ENCODE data around the gene CARD9.

GRCh38 chr9:136395020-136395340 is 21.5 kb upstream of the CARD9 start:
- TF ChIP-seq CTCF (IDR thresholded peaks at IDR 0.05), result no peak
- no peak for TF ChIP-seq SIN3A (IDR thresholded peaks at IDR 0.05; ENCODE audit: borderline replicate concordance, low read depth, low read length)
- no peak for TF ChIP-seq FOSL2 (IDR thresholded peaks at IDR 0.05; ENCODE audit: borderline replicate concordance, low read depth)
- TF ChIP-seq TAF1 (IDR thresholded peaks at IDR 0.05; ENCODE audit: borderline replicate concordance, low read depth, low read length), result no peak
- TF ChIP-seq, protein P1, sequence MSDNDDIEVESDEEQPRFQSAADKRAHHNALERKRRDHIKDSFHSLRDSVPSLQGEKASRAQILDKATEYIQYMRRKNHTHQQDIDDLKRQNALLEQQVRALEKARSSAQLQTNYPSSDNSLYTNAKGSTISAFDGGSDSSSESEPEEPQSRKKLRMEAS (IDR thresholded peaks at IDR 0.05; ENCODE audit: low read depth), result no peak
- no peak for TF ChIP-seq MXI1 (IDR thresholded peaks at IDR 0.05; ENCODE audit: low read depth, low read length)
- TF ChIP-seq REST (IDR thresholded peaks at IDR 0.05; ENCODE audit: low read depth, low read length), result no peak
- no peak for TF ChIP-seq EZH2phosphoT487 (IDR thresholded peaks at IDR 0.05; ENCODE audit: borderline replicate concordance, low read depth)
- TF ChIP-seq POLR2AphosphoS5 (IDR thresholded peaks at IDR 0.05; ENCODE audit: low read depth, low read length), result no peak

Measured in SK-N-SH (cell line).